ENCODE results near the gene PLCH2.

- TF ChIP-seq GATA2 (IDR thresholded peaks at IDR 0.05; ENCODE audit: low read depth, low read length): no peak
- TF ChIP-seq GATA3 (IDR thresholded peaks at IDR 0.05; ENCODE audit: low read depth, low read length): no peak
Observed at GRCh38 chr1:2441746-2442145, 34.3 kb upstream of the PLCH2 start.

Measured in SH-SY5Y (cell line).